H1 (cell line): ENCODE measurements around the gene CFAP210. TPM values are rescaled to one million over a fixed set of nuclear protein-coding genes. Genes with fewer than 3 reads are reported as not detected.

Experiments
- CTCF ChIA-PET: fragments of 300-600 bp; sonication (Branson Sonifier 250); formaldehyde crosslinking; loops from one replicate; lab custom pipeline; 2021; ENCODE audit not compliant: partially characterized antibody; lab: Charles Lee
- POLR2A ChIA-PET: fragments of 300-600 bp; sonication (Branson Sonifier 250); formaldehyde crosslinking; loops from one replicate; lab custom pipeline; 2021; ENCODE audit warnings: inconsistent platforms; ENCODE audit not compliant: partially characterized antibody; lab: Charles Lee
- DNase-seq, 2 experiments: peaks; one replicate each; pipeline versions ENCODE4 v3.0.0 to v3.0.0-alpha.2; 2010 to 2022; ENCODE audit warnings: low spot score in 2 of 2, low read depth in 1 of 2, mixed read lengths in 1 of 2
- FAIRE-seq: peaks from 2 replicates; lab custom pipeline; 2011; peaks lifted over from hg19 to GRCh38; lab: Jason Lieb, UNC
- H2AFZ ChIP-seq: 2 replicates; pipeline ENCODE4 v1.8.1; 2012; ENCODE audit warnings: low read length, inconsistent platforms
- H2AK5ac ChIP-seq: 2 replicates; pipeline ENCODE4 v1.6.1; 2013; ENCODE audit warnings: low read depth, low read length
- H2BK120ac ChIP-seq: replicated peaks from 2 replicates; pipeline ENCODE3; 2013; ENCODE audit warnings: low read depth, low read length, inconsistent platforms
- H2BK12ac ChIP-seq: 2 replicates; pipeline ENCODE4 v1.6.1; 2013; ENCODE audit warnings: low read depth, low read length
- H2BK15ac ChIP-seq: 2 replicates; pipeline ENCODE4 v1.6.1; 2013; ENCODE audit warnings: low read length
- H2BK20ac ChIP-seq: 2 replicates; pipeline ENCODE4 v1.6.1; 2013; ENCODE audit warnings: low read length
- H2BK5ac ChIP-seq: 2 replicates; pipeline ENCODE4 v1.6.1; 2013; ENCODE audit warnings: low read depth, low read length
- H3K14ac ChIP-seq: 2 replicates; pipeline ENCODE4 v1.6.1; 2013; ENCODE audit warnings: inconsistent platforms; ENCODE audit not compliant: insufficient read length
- H3K18ac ChIP-seq: 2 replicates; pipeline ENCODE4 v1.6.1; 2013; ENCODE audit warnings: low read length; ENCODE audit errors: extremely low read depth
- H3K23ac ChIP-seq: 2 replicates; pipeline ENCODE4 v1.6.1; 2013; ENCODE audit warnings: inconsistent platforms; ENCODE audit not compliant: insufficient read length
- H3K23me2 ChIP-seq: 2 replicates; pipeline ENCODE4 v1.6.1; 2013; ENCODE audit warnings: low read depth, low read length
- H3K27ac ChIP-seq: 2 replicates; pipeline ENCODE4 v1.6.1; 2011; ENCODE audit warnings: low read depth, low read length, inconsistent platforms
- H3K27me3 ChIP-seq, 4 experiments: replicated peaks in 1 of 4; 1 replicate in 1 of 4; 2 replicates in 3 of 4; pipeline versions ENCODE4 v1.6.1 to v1.8.1; 2011 to 2013; ENCODE audit warnings: low read length in 3 of 4, mild to moderate bottlenecking in 3 of 4, inconsistent platforms in 2 of 4, mixed read lengths in 2 of 4, moderate library complexity in 1 of 4; ENCODE audit not compliant: control insufficient read depth in 3 of 4, insufficient read depth in 3 of 4; ENCODE audit errors: extremely low read depth in 1 of 4
- H3K36me3 ChIP-seq, 4 experiments: 2 replicates each; pipeline versions ENCODE4 v1.6.1 to v1.8.1; 2011 to 2013; ENCODE audit warnings: mild to moderate bottlenecking in 4 of 4, low read length in 3 of 4, moderate library complexity in 2 of 4, control low read depth in 1 of 4, inconsistent platforms in 1 of 4; ENCODE audit not compliant: insufficient read depth in 4 of 4, control insufficient read depth in 2 of 4
- H3K4ac ChIP-seq: replicated peaks from 2 replicates; pipeline ENCODE3; 2013; ENCODE audit warnings: low read length, low read depth, mixed read lengths, inconsistent platforms; ENCODE audit not compliant: insufficient read length
- H3K4me1 ChIP-seq, 4 experiments: replicated peaks in 1 of 4; 1 replicate in 1 of 4; 2 replicates in 3 of 4; pipeline versions ENCODE4 v1.6.1 to v1.8.1; 2011 to 2013; ENCODE audit warnings: low read length in 3 of 4, inconsistent platforms in 2 of 4, mixed read lengths in 1 of 4; ENCODE audit not compliant: insufficient read depth in 4 of 4, control insufficient read depth in 3 of 4
- H3K4me2 ChIP-seq, 2 experiments: 2 replicates each; pipeline versions ENCODE4 v1.6.1 to v1.8.1; 2011 to 2013; ENCODE audit warnings: low read depth in 2 of 2, low read length in 2 of 2, control low read depth in 1 of 2, inconsistent platforms in 1 of 2, mild to moderate bottlenecking in 1 of 2; ENCODE audit not compliant: insufficient read depth in 1 of 2
- H3K4me3 ChIP-seq, 4 experiments: fragments of 200-600, 300-600 bp in 1 of 4; sonication (generic), shearing (Covaris generic), sonication (Bioruptor Twin) in 1 of 4; 2 replicates each; pipeline versions ENCODE4 v1.5.1 to v1.8.1; 2011 to 2016; ENCODE audit warnings: low read length in 4 of 4, low read depth in 3 of 4, control low read depth in 2 of 4, inconsistent platforms in 2 of 4, mild to moderate bottlenecking in 2 of 4, mixed read lengths in 1 of 4, moderate library complexity in 1 of 4; ENCODE audit not compliant: insufficient read depth in 2 of 4; ENCODE audit errors: extremely low read depth in 1 of 4
- H3K56ac ChIP-seq: replicated peaks from 2 replicates; pipeline ENCODE3; 2013; ENCODE audit warnings: low read depth, mild to moderate bottlenecking, mixed read lengths, low read length, inconsistent platforms; ENCODE audit not compliant: insufficient read length
- H3K79me1 ChIP-seq: 2 replicates; pipeline ENCODE4 v1.6.1; 2013; ENCODE audit warnings: low read depth, low read length, control low read depth
- H3K79me2 ChIP-seq, 2 experiments: 2 replicates each; pipeline versions ENCODE4 v1.6.1 to v1.8.1; 2012 to 2013; ENCODE audit warnings: low read length in 2 of 2, mild to moderate bottlenecking in 2 of 2, inconsistent platforms in 1 of 2; ENCODE audit not compliant: insufficient read depth in 2 of 2, control insufficient read depth in 1 of 2
- H3K9ac ChIP-seq, 4 experiments: replicated peaks in 1 of 4; 1 replicate in 1 of 4; 2 replicates in 3 of 4; pipeline versions ENCODE4 v1.6.1 to v1.8.1; 2011 to 2013; ENCODE audit warnings: low read depth in 3 of 4, low read length in 3 of 4, control low read depth in 2 of 4, mild to moderate bottlenecking in 2 of 4, moderate library complexity in 2 of 4, inconsistent platforms in 1 of 4; ENCODE audit errors: extremely low read depth in 1 of 4
- H3K9me3 ChIP-seq, 2 experiments: 2 replicates each; pipeline versions ENCODE4 v1.6.1 to v1.8.1; 2012 to 2013; ENCODE audit warnings: mild to moderate bottlenecking in 2 of 2, moderate library complexity in 2 of 2, control low read depth in 1 of 2, inconsistent platforms in 1 of 2, low read depth in 1 of 2, low read length in 1 of 2, mixed read lengths in 1 of 2; ENCODE audit not compliant: insufficient read depth in 2 of 2
- H4K20me1 ChIP-seq, 2 experiments: replicated peaks in 1 of 2; 2 replicates each; pipeline versions ENCODE3 to v1.8.1; 2011 to 2013; ENCODE audit warnings: inconsistent platforms in 2 of 2, low read length in 2 of 2, mild to moderate bottlenecking in 1 of 2; ENCODE audit not compliant: insufficient read depth in 2 of 2, control insufficient read depth in 1 of 2
- H4K5ac ChIP-seq: 2 replicates; pipeline ENCODE4 v1.6.1; 2013; ENCODE audit warnings: low read length, low read depth, mixed read lengths, inconsistent platforms; ENCODE audit not compliant: insufficient read length
- H4K8ac ChIP-seq: 2 replicates; pipeline ENCODE4 v1.8.0; 2013; ENCODE audit warnings: mild to moderate bottlenecking, moderate library complexity, low read length, inconsistent platforms; ENCODE audit not compliant: insufficient read depth; ENCODE audit errors: extremely low read depth
- H4K91ac ChIP-seq: replicated peaks from 2 replicates; pipeline ENCODE3; 2013; ENCODE audit warnings: low read length, mixed read lengths, inconsistent platforms; ENCODE audit not compliant: insufficient read length
- GTF2F1 ChIP-seq: IDR thresholded peaks from 2 replicates; pipeline ENCODE4 v1.6.1; 2012; ENCODE audit warnings: low read depth, low read length, improper control_type of control experiment, borderline replicate concordance
- RAD21 ChIP-seq, 2 experiments: IDR thresholded peaks in 1 of 2; conservative IDR thresholded peaks in 1 of 2; 2 replicates each; pipeline ENCODE4 v1.6.1; 2011; ENCODE audit warnings: low read depth in 2 of 2, low read length in 2 of 2, improper control_type of control experiment in 1 of 2, inconsistent platforms in 1 of 2, mild to moderate bottlenecking in 1 of 2, moderate library complexity in 1 of 2
- SIN3A ChIP-seq, 2 experiments: IDR thresholded peaks in 1 of 2; conservative IDR thresholded peaks in 1 of 2; 2 replicates each; pipeline ENCODE4 v1.6.1; 2011 to 2012; ENCODE audit warnings: low read length in 2 of 2, improper control_type of control experiment in 1 of 2, low read depth in 1 of 2, mild to moderate bottlenecking in 1 of 2
- SP4 ChIP-seq: IDR thresholded peaks from 2 replicates; pipeline ENCODE4 v1.6.1; 2012; ENCODE audit warnings: low read length, inconsistent platforms
- SRF ChIP-seq: IDR thresholded peaks from 2 replicates; pipeline ENCODE4 v1.6.1; 2011; ENCODE audit warnings: mild to moderate bottlenecking, low read depth, low read length, moderate library complexity
- TBP ChIP-seq: IDR thresholded peaks from 2 replicates; pipeline ENCODE4 v1.6.1; 2011; ENCODE audit warnings: low read depth, low read length, improper control_type of control experiment
- TCF12 ChIP-seq: IDR thresholded peaks from 2 replicates; pipeline ENCODE4 v1.6.1; 2011; ENCODE audit warnings: low read depth, mild to moderate bottlenecking, low read length
- YY1 ChIP-seq: IDR thresholded peaks from 2 replicates; pipeline ENCODE4 v1.6.1; 2011; ENCODE audit warnings: low read depth, mild to moderate bottlenecking, low read length
- WGBS, 2 experiments: shearing (Covaris generic) in 1 of 2; methylation state at CpG; one replicate each; pipeline versions ENCODE4 v1.1.6 to v1.1.7; 2013 to 2015; ENCODE audit warnings: low lambda C conversion rate in 2 of 2, mixed read lengths in 2 of 2, inconsistent platforms in 1 of 2, low coverage in 1 of 2, missing lambda C conversion rate in 1 of 2; ENCODE audit not compliant: insufficient replicate concordance in 2 of 2, insufficient coverage in 1 of 2, insufficient read length in 1 of 2; ENCODE audit errors: extremely low coverage in 1 of 2, missing lambda C conversion rate in 1 of 2; 5-methylcytosine and 5-hydroxymethylcytosine counted together
- polyA plus RNA-seq, 7 experiments: library from polyadenylated mRNA; depleted of rRNA in 3 of 7; stranded (reverse) in 5 of 7; unstranded in 2 of 7; fragments of >200 nt in 5 of 7; fragments of 200-250 nt in 2 of 7; gene quantifications; 1 replicate in 5 of 7; 2 replicates in 1 of 7; 4 replicates in 1 of 7; pipeline versions ENCODE4 v1.2.1 to v1.2.3, GENCODE V29; 2011 to 2013; ENCODE audit warnings: missing spikeins in 2 of 7, mixed read lengths in 2 of 7
- total RNA-seq: library from RNA; stranded (reverse); fragmentation: NEBNext Ultra II Directional; extraction: Animal tissue kit (Norgen Biotek cat#: 25700); gene quantifications from 2 replicates; pipeline ENCODE4 v1.2.1, GENCODE V29; 2021

CFAP210 gene
- total and polyA plus RNA-seq, 2 of the 8 experiments (the other 6 are each of a cell fraction or from before 2014, with no cell fraction given) = 0.06 to 0.37 TPM

GRCh38 chr2:169663247-169663646 lies 31.0 kb downstream of the CFAP210 start:
- Histone ChIP-seq H4K20me1 (no peaks in the 10 kb centered on the region), H2BK20ac (no peak overlapping the region), H2AK5ac (no peak overlapping the region), H3K4me1 (no peaks in the 10 kb centered on the region), H2BK15ac (no peak overlapping the region), H3K36me3 (no peaks in the 10 kb centered on the region), H3K79me1 (no peaks in the 10 kb centered on the region), H3K9ac (no peak overlapping the region), H3K23me2 (no peaks in the 10 kb centered on the region), H2BK12ac (no peak overlapping the region), H3K4ac (no peak overlapping the region), H2BK5ac (no peak overlapping the region), H3K9me3 (no peaks in the 10 kb centered on the region), H4K91ac (no peak overlapping the region), H3K27ac (no peak overlapping the region), H3K18ac (no peak overlapping the region), H2BK120ac (no peak overlapping the region), H3K56ac (no peak overlapping the region), H2AFZ (no peak overlapping the region), H3K79me2 (no peaks in the 10 kb centered on the region), H3K4me3 (no peak overlapping the region), H4K8ac (no peak overlapping the region), H3K14ac (no peak overlapping the region), H3K23ac (no peak overlapping the region), H4K5ac (no peak overlapping the region), H3K27me3 (no peaks in the 10 kb centered on the region), H3K4me2 (no peak overlapping the region)
- POLR2A ChIA-PET = interaction anchor here (0.6 to 0.8 kb wide), 2 partner anchors 13 to 80 kb away, joined by 3 to 4 read pairs; no protein-coding TSS in a partner anchor
- FAIRE-seq (no peak), DNase-seq (no peak)
- 86% methylated on average over 2 of the region's 3 CpGs; no CpG with 5 or more reads in 1 of the 2 experiments for WGBS, 2 experiments
- CTCF ChIA-PET = interaction anchor here (0.8 kb wide), 1 partner anchor 10 kb away, joined by 3 read pairs; no protein-coding TSS in a partner anchor
- TF ChIP-seq TCF12 (no peak), SRF (no peak), TBP (no peak), YY1 (no peak), RAD21 (IDR thresholded peaks at IDR 0.05 in 1 of 2, conservative IDR thresholded peaks at IDR 0.05 in 1 of 2; ENCODE audit: low read depth in 2 of 2, low read length in 2 of 2) (no peak), SP4 (no peak), GTF2F1 (no peak), SIN3A (conservative IDR thresholded peaks at IDR 0.05 in 1 of 2, IDR thresholded peaks at IDR 0.05 in 1 of 2; ENCODE audit: low read depth in 1 of 2, low read length in 2 of 2) (no peak)
